Lower leg skin (tissue), 3 donors: Measurements from ENCODE around the gene MAL.

Source experiments
- POLR2A ChIP-seq, 2 donors: fragments of 450-650 bp; IDR thresholded peaks; one replicate each; pipeline ENCODE4 v1.6.1; 2016 to 2017; ENCODE audit warnings: antibody characterized with exemption in 2 of 2, mild to moderate bottlenecking in 1 of 2, moderate library complexity in 1 of 2
- TF ChIP-seq, protein P1 (sequence below), 3 donors: fragments of 450-650 bp; IDR thresholded peaks; one replicate each; pipeline ENCODE4 v1.5.1; 2016; ENCODE audit warnings: antibody characterized with exemption in 3 of 3, mild to moderate bottlenecking in 3 of 3, moderate library complexity in 2 of 3

DNA sequence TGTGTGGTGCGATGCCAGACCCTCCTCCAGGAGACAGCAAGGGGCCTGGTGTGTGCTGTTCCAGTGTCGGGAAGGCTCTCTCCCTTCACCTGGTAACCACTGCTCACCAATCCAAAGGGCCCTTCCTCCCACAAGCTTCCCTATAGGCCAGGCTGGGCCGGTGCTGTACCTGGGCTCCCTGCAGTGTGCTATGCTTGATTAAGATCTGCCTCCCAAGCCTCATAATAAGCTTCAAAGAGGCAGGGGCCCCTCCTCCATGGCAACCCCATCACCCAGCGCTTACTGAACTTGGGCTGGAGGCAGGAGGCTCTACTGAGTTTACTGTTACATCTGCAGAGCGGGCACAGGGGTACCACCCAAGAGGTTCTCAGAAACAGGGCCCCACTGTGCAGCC is 4.5 kb upstream of the MAL start:
- TF ChIP-seq, protein P1, sequence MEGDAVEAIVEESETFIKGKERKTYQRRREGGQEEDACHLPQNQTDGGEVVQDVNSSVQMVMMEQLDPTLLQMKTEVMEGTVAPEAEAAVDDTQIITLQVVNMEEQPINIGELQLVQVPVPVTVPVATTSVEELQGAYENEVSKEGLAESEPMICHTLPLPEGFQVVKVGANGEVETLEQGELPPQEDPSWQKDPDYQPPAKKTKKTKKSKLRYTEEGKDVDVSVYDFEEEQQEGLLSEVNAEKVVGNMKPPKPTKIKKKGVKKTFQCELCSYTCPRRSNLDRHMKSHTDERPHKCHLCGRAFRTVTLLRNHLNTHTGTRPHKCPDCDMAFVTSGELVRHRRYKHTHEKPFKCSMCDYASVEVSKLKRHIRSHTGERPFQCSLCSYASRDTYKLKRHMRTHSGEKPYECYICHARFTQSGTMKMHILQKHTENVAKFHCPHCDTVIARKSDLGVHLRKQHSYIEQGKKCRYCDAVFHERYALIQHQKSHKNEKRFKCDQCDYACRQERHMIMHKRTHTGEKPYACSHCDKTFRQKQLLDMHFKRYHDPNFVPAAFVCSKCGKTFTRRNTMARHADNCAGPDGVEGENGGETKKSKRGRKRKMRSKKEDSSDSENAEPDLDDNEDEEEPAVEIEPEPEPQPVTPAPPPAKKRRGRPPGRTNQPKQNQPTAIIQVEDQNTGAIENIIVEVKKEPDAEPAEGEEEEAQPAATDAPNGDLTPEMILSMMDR (IDR thresholded peaks at IDR 0.05): no peak
- no peak for TF ChIP-seq POLR2A (IDR thresholded peaks at IDR 0.05)
